Astrocyte (in vitro differentiated cells and primary cell): Measurements from ENCODE around the gene CMYA5. TPM values are rescaled to one million over a fixed set of nuclear protein-coding genes. Genes with fewer than 3 reads are reported as not detected.

ENCODE experiments used
- DNase-seq: peaks from one replicate; pipeline ENCODE4 v3.0.0-alpha.2; 2010; ENCODE audit warnings: low read depth
- FAIRE-seq: peaks from 2 replicates; lab custom pipeline; 2011; peaks lifted over from hg19 to GRCh38; lab: Jason Lieb, UNC
- H2AFZ ChIP-seq: 2 replicates; pipeline ENCODE4 v1.6.0; 2012; ENCODE audit warnings: low read depth, low read length, inconsistent platforms
- H3K27ac ChIP-seq: 2 replicates; pipeline ENCODE4 v1.5.1; 2011; ENCODE audit warnings: low read depth, low read length, inconsistent platforms
- H3K27me3 ChIP-seq: 2 replicates; pipeline ENCODE4 v1.6.0; 2011; ENCODE audit warnings: low read length, inconsistent platforms; ENCODE audit not compliant: insufficient read depth
- H3K36me3 ChIP-seq: 2 replicates; pipeline ENCODE4 v1.5.1; 2011; ENCODE audit warnings: low read length, inconsistent platforms; ENCODE audit not compliant: insufficient read depth
- H3K4me1 ChIP-seq: 2 replicates; pipeline ENCODE4 v1.5.1; 2011; ENCODE audit warnings: low read length, inconsistent platforms; ENCODE audit not compliant: insufficient read depth
- H3K4me2 ChIP-seq: 2 replicates; pipeline ENCODE4 v1.6.0; 2012; ENCODE audit warnings: low read length, inconsistent platforms
- H3K4me3 ChIP-seq: 2 replicates; pipeline ENCODE4 v1.5.1; 2011; ENCODE audit warnings: low read depth, mild to moderate bottlenecking, low read length, inconsistent platforms; ENCODE audit not compliant: insufficient read depth
- H3K79me2 ChIP-seq: 2 replicates; pipeline ENCODE4 v1.6.0; 2012; ENCODE audit warnings: mild to moderate bottlenecking, low read length, inconsistent platforms; ENCODE audit not compliant: insufficient read depth
- H3K9ac ChIP-seq: 2 replicates; pipeline ENCODE4 v1.6.0; 2012; ENCODE audit warnings: mild to moderate bottlenecking, low read length, inconsistent platforms
- H3K9me3 ChIP-seq: 2 replicates; pipeline ENCODE4 v1.5.1; 2012; ENCODE audit warnings: low read depth, mild to moderate bottlenecking, low read length, inconsistent platforms; ENCODE audit not compliant: insufficient read depth
- H4K20me1 ChIP-seq: 2 replicates; pipeline ENCODE4 v1.6.0; 2012; ENCODE audit warnings: low read length, inconsistent platforms; ENCODE audit not compliant: insufficient read depth
- H3K27ac Mint-ChIP-seq: one replicate; pipeline ENCODE4 v1.8.0; 2021; ENCODE audit warnings: mild to moderate bottlenecking, mixed read lengths; ENCODE audit not compliant: unreplicated experiment
- H3K27me3 Mint-ChIP-seq: one replicate; pipeline ENCODE4 v1.8.0; 2021; ENCODE audit warnings: low read depth, mixed read lengths; ENCODE audit not compliant: unreplicated experiment
- H3K36me3 Mint-ChIP-seq: one replicate; pipeline ENCODE4 v1.8.0; 2021; ENCODE audit warnings: low read depth, mixed read lengths; ENCODE audit not compliant: unreplicated experiment
- H3K4me1 Mint-ChIP-seq: one replicate; pipeline ENCODE4 v1.8.0; 2021; ENCODE audit warnings: low read depth, mixed read lengths; ENCODE audit not compliant: unreplicated experiment
- H3K4me3 Mint-ChIP-seq: one replicate; pipeline ENCODE4 v1.8.0; 2021; ENCODE audit warnings: mild to moderate bottlenecking, moderate library complexity, mixed read lengths; ENCODE audit not compliant: unreplicated experiment
- H3K9me3 Mint-ChIP-seq: one replicate; pipeline ENCODE4 v1.8.0; 2021; ENCODE audit warnings: mild to moderate bottlenecking, mixed read lengths; ENCODE audit not compliant: unreplicated experiment
- CTCF ChIP-seq: IDR thresholded peaks from 2 replicates; pipeline ENCODE4 v1.5.1; 2011; ENCODE audit warnings: low read depth, mild to moderate bottlenecking, inconsistent platforms, low read length, moderate library complexity; ENCODE audit not compliant: insufficient read depth
- EZH2 ChIP-seq: IDR thresholded peaks from 2 replicates; pipeline ENCODE4 v1.6.1; 2012; ENCODE audit warnings: mild to moderate bottlenecking, low read length, inconsistent platforms; ENCODE audit not compliant: insufficient read depth
- total RNA-seq: library from RNA; stranded (reverse); gene quantifications from 2 replicates; pipeline ENCODE4 v1.2.1, GENCODE V29; 2021

The CMYA5 gene
- total RNA-seq, 1 donor from 2014 or later: 1.2 TPM

- no peak overlapping the region for H3K4me3 ChIP-seq
- H3K27ac ChIP-seq: no peak overlapping the region
- no peak overlapping the region for H2AFZ ChIP-seq
- H3K4me1 ChIP-seq: no peaks in the 10 kb centered on the region
- H4K20me1 ChIP-seq: no peaks in the 10 kb centered on the region
- Mint-ChIP-seq H3K4me1 (peaks cover 4% of the 10 kb centered on the region), H3K9me3 (peaks cover 2% of the 10 kb centered on the region), H3K4me3 (no peak overlapping the region), H3K27ac (no peak overlapping the region), H3K36me3 (no peaks in the 10 kb centered on the region), H3K27me3 (peaks cover 4% of the 10 kb centered on the region)
- FAIRE-seq (no peak), DNase-seq (no peak)
- no peak overlapping the region for H3K9ac ChIP-seq
- H3K9me3 ChIP-seq: peaks cover 6% of the 10 kb centered on the region
- H3K27me3 ChIP-seq: no peaks in the 10 kb centered on the region
- no peaks in the 10 kb centered on the region for H3K36me3 ChIP-seq
- H3K4me2 ChIP-seq: no peak overlapping the region
- no peak for TF ChIP-seq CTCF
- TF ChIP-seq EZH2: no peak
- no peaks in the 10 kb centered on the region for H3K79me2 ChIP-seq
Measured at GRCh38 chr5:79742549-79743136, 53.0 kb downstream of the CMYA5 start.

GRCh38 chr5:79743846-79744605 is 54.4 kb downstream of the CMYA5 start:
- Mint-ChIP-seq H3K9me3 (no peaks in the 10 kb centered on the region), H3K36me3 (no peaks in the 10 kb centered on the region), H3K27ac (no peak overlapping the region), H3K4me1 (peaks cover 4% of the 10 kb centered on the region), H3K4me3 (no peak overlapping the region), H3K27me3 (peaks cover 2% of the 10 kb centered on the region)
- no peak for TF ChIP-seq CTCF
- TF ChIP-seq EZH2: no peak
- Histone ChIP-seq H3K4me1 (no peaks in the 10 kb centered on the region), H3K27ac (no peak overlapping the region), H3K27me3 (no peaks in the 10 kb centered on the region), H3K9me3 (peaks cover 6% of the 10 kb centered on the region), H3K4me3 (no peak overlapping the region), H2AFZ (no peak overlapping the region), H3K4me2 (no peak overlapping the region), H3K9ac (no peak overlapping the region), H3K79me2 (no peaks in the 10 kb centered on the region), H3K36me3 (no peaks in the 10 kb centered on the region), H4K20me1 (no peaks in the 10 kb centered on the region)
- DNase-seq (no peak), FAIRE-seq (no peak)

GRCh38 chr5:79745255-79745654 is 55.6 kb downstream of the CMYA5 start:
- no peak overlapping the region for H3K4me3 ChIP-seq
- H3K4me1 ChIP-seq: no peaks in the 10 kb centered on the region
- H3K27ac ChIP-seq: no peak overlapping the region
- Mint-ChIP-seq H3K27me3 (peaks cover 2% of the 10 kb centered on the region), H3K36me3 (no peaks in the 10 kb centered on the region), H3K9me3 (no peaks in the 10 kb centered on the region), H3K4me1 (peaks cover 4% of the 10 kb centered on the region), H3K27ac (no peak overlapping the region), H3K4me3 (no peak overlapping the region)
- no peaks in the 10 kb centered on the region for H3K79me2 ChIP-seq
- no peaks in the 10 kb centered on the region for H3K36me3 ChIP-seq
- TF ChIP-seq CTCF (no peak), EZH2 (no peak)
- H3K4me2 ChIP-seq: no peak overlapping the region
- H3K9me3 ChIP-seq: peaks cover 6% of the 10 kb centered on the region
- no peak overlapping the region for H2AFZ ChIP-seq
- no peak overlapping the region for H3K9ac ChIP-seq
- no peaks in the 10 kb centered on the region for H4K20me1 ChIP-seq
- FAIRE-seq (no peak), DNase-seq (no peak)
- H3K27me3 ChIP-seq: no peaks in the 10 kb centered on the region
